HG03432 (cell line): Measurements from ENCODE around the gene UGT1A3.
"Not testable (repeated sequence)": the region's sequence is repeated elsewhere in the genome, so short reads cannot be mapped to it uniquely, and the experiment has no call there.

ENCODE experiments used
- ATAC-seq: cut with Tn5 transposase; IDR thresholded peaks from one replicate; pipeline ENCODE4 v1.9.1; 2021; ENCODE audit warnings: mild to moderate bottlenecking, moderate library complexity; ENCODE audit not compliant: unreplicated experiment

The UGT1A3 gene

GRCh38 chr2:233707940-233708644 is 20.8 kb upstream of the UGT1A3 start:
- no peak for ATAC-seq

GRCh38 chr2:233708942-233709341 is 19.9 kb upstream of the UGT1A3 start:
- no peak for ATAC-seq

GRCh38 chr2:233711312-233712008 is 17.4 kb upstream of the UGT1A3 start:
- no peak for ATAC-seq

GRCh38 chr2:233712611-233713261 is 16.1 kb upstream of the UGT1A3 start, which contains the start of gene UGT1A5:
Gene UGT1A5, plus strand, starts transcription at chr2:233712907. Its CDS starts 85 bp downstream, at chr2:233712992.
- ATAC-seq = no peak

- no peak for ATAC-seq
These were observed 15.6 kb upstream of the UGT1A3 start for GRCh38 chr2:233713262-233713615.

GRCh38 chr2:233714121-233714520 is 14.7 kb upstream of the UGT1A3 start:
- no peak for ATAC-seq

GRCh38 chr2:233718552-233718951 is 10.3 kb upstream of the UGT1A3 start, which contains the start of gene UGT1A4:
Gene UGT1A4, plus strand, starts transcription at chr2:233718736. Its CDS starts 85 bp downstream, at chr2:233718821.
- no peak for ATAC-seq

GRCh38 chr2:233736868-233737653 is 8.2 kb downstream of the UGT1A3 start:
- ATAC-seq = not testable (repeated sequence)

- no peak for ATAC-seq
These were observed 12.0 kb downstream of the UGT1A3 start for GRCh38 chr2:233740870-233741269.

- no peak for ATAC-seq
These were observed 14.8 kb downstream of the UGT1A3 start for GRCh38 chr2:233743464-233744259.

- no peak for ATAC-seq
These were observed 16.4 kb downstream of the UGT1A3 start for GRCh38 chr2:233745073-233745755.

- ATAC-seq = not testable (repeated sequence)
These were observed 17.0 kb downstream of the UGT1A3 start for GRCh38 chr2:233745838-233746237.

GRCh38 chr2:233746475-233747282 is 17.8 kb downstream of the UGT1A3 start:
- ATAC-seq = no peak

GRCh38 chr2:233747283-233747544 is 18.4 kb downstream of the UGT1A3 start:
- ATAC-seq = no peak

GRCh38 chr2:233750689-233751088 is 21.8 kb downstream of the UGT1A3 start:
- ATAC-seq = not testable (repeated sequence)

- not testable (repeated sequence) for ATAC-seq
These were observed 22.6 kb downstream of the UGT1A3 start for GRCh38 chr2:233751212-233752009.

GRCh38 chr2:233754872-233755611 is 26.2 kb downstream of the UGT1A3 start:
- ATAC-seq = no peak
